K562 (cell line): Measurements from ENCODE around the gene TBL2. TPM values are rescaled to one million over a fixed set of nuclear protein-coding genes. Genes with fewer than 3 reads are reported as not detected.

ENCODE experiments used
- BCOR ChIP-seq: fragments of 450-650 bp; IDR thresholded peaks from 2 replicates; pipeline ENCODE4 v1.6.1; 2016
- C11orf30 ChIP-seq: fragments of 450-650 bp; IDR thresholded peaks from 2 replicates; pipeline ENCODE4 v1.6.1; 2016; ENCODE audit warnings: low read depth, mild to moderate bottlenecking
- GTF2F1 ChIP-seq: IDR thresholded peaks from 2 replicates; pipeline ENCODE4 v1.6.1; 2011; ENCODE audit warnings: low read depth, low read length, improper control_type of control experiment
- HMG20A ChIP-seq: fragments of 450-650 bp; formaldehyde crosslinking; conservative IDR thresholded peaks from 2 replicates; pipeline ENCODE4 v1.4.0; 2020; ENCODE audit warnings: mild to moderate bottlenecking, mixed read lengths
- HMG20B ChIP-seq: fragments of 250-450 bp; sonication (Bioruptor Pico); IDR thresholded peaks from 2 replicates; pipeline ENCODE4 v1.5.0; 2021; ENCODE audit warnings: mild to moderate bottlenecking
- LEF1 ChIP-seq: fragments of 450-650 bp; IDR thresholded peaks from 2 replicates; pipeline ENCODE4 v1.6.1; 2016; ENCODE audit warnings: mild to moderate bottlenecking
- NFIX ChIP-seq: fragments of 250-450 bp; sonication (Bioruptor Pico); IDR thresholded peaks from 2 replicates; pipeline ENCODE4 v1.4.0; 2020; ENCODE audit warnings: low read depth, mild to moderate bottlenecking, moderate library complexity
- SUPT5H ChIP-seq: fragments of 450-650 bp; IDR thresholded peaks from 2 replicates; pipeline ENCODE4 v1.6.1; 2016
- TCF7 ChIP-seq: sonication (generic); IDR thresholded peaks from 2 replicates; pipeline ENCODE4 v1.6.1; 2016; ENCODE audit warnings: antibody characterized with exemption, borderline replicate concordance
- XRCC3 ChIP-seq: fragments of 450-650 bp; IDR thresholded peaks from 2 replicates; pipeline ENCODE4 v1.6.1; 2017; ENCODE audit warnings: mild to moderate bottlenecking, moderate library complexity
- ZC3H8 ChIP-seq: fragments of 450-650 bp; IDR thresholded peaks from 2 replicates; pipeline ENCODE4 v1.6.1; 2017
- ZKSCAN1 ChIP-seq: fragments of 150-350 bp; IDR thresholded peaks from 2 replicates; pipeline ENCODE4 v1.6.1; 2016; ENCODE audit warnings: low read depth, low read length
- ZNF75A ChIP-seq: fragments of 450-650 bp; formaldehyde crosslinking; IDR thresholded peaks from 2 replicates; pipeline ENCODE4 v1.4.0; 2020; ENCODE audit warnings: mild to moderate bottlenecking
- polyA plus RNA-seq, 8 experiments: library from polyadenylated mRNA; depleted of rRNA in 4 of 8; stranded (reverse) in 5 of 8; unstranded in 3 of 8; fragments of >200 nt; fragmentation: Nextera tagmentation in 2 of 8; fragmentation: Illumina TruSeq in 1 of 8; extraction: Ambion mirVana in 2 of 8; extraction: Trizol in 1 of 8; gene quantifications; 2 replicates each; pipeline versions ENCODE4 v1.2.1 to v1.2.3, GENCODE V29; 2011 to 2014; ENCODE audit warnings: inconsistent platforms in 1 of 8, missing spikeins in 1 of 8
- total RNA-seq, 7 experiments: library from RNA; depleted of rRNA in 6 of 7; stranded (reverse); fragments of >200 nt in 6 of 7; fragmentation: Illumina TruSeq in 2 of 7; extraction: Trizol in 2 of 7; gene quantifications; 2 replicates each; pipeline versions ENCODE4 v1.2.1 to v1.2.3, GENCODE V29; 2011 to 2021; ENCODE audit warnings: low replicate concordance in 1 of 7
- TF ChIP-seq, protein P1 (sequence below): fragments of 250-450 bp; sonication (Bioruptor Pico); IDR thresholded peaks from 2 replicates; pipeline ENCODE4 v1.4.0; 2020; ENCODE audit warnings: mild to moderate bottlenecking, moderate library complexity
- TF ChIP-seq, protein P2 (sequence below): fragments of 200-600 bp; sonication (generic); IDR thresholded peaks from one replicate; pipeline ENCODE4 v1.6.1; 2012; ENCODE audit warnings: mild to moderate bottlenecking, low read depth, low read length, inconsistent platforms

Gene TBL2
- total and polyA plus RNA-seq, 9 of the 15 experiments (the other 6 are each of a cell fraction or from before 2014, with no cell fraction given), result 2.5 to 123 (median 49.2) TPM

DNA sequence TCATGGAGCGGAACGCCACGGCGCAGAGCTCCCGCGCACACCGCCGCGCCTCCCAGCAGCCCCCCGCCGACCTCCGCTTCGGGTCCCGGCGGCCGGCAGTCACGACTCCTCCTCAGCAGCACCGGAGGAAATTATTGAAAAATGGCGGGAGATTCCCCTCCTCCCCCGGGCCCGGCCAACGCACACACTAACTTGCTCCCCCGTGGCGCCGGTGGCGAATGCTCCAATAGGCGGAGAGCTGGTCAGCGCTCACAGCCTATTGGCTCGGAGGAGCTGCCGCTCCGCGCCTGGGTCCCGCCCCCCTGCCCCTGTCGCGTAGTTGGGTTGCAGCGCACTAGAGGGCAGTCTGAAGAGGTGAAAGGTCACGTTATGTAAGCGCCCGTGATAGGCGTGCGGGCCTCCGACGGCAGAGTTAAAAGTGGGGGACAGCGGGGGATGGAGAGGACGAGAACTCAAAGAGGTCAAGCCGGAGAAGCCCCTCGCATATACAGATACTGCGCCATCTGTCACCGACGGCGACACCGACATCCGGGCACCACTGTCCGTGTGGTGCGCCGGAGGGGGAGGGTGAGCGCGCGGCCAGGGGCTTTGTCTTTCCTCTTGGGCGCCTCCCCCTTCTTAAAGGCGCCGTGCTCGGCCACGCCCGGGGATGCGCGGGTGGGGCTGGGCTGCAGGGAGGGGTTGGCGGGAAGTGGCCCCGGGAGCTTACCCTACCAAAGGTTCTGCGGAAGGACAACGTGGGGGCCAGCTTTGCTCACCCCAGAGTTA is 56.1 kb downstream of the TBL2 start, which contains the start of gene BAZ1B (continued):
- TF ChIP-seq, protein P1, sequence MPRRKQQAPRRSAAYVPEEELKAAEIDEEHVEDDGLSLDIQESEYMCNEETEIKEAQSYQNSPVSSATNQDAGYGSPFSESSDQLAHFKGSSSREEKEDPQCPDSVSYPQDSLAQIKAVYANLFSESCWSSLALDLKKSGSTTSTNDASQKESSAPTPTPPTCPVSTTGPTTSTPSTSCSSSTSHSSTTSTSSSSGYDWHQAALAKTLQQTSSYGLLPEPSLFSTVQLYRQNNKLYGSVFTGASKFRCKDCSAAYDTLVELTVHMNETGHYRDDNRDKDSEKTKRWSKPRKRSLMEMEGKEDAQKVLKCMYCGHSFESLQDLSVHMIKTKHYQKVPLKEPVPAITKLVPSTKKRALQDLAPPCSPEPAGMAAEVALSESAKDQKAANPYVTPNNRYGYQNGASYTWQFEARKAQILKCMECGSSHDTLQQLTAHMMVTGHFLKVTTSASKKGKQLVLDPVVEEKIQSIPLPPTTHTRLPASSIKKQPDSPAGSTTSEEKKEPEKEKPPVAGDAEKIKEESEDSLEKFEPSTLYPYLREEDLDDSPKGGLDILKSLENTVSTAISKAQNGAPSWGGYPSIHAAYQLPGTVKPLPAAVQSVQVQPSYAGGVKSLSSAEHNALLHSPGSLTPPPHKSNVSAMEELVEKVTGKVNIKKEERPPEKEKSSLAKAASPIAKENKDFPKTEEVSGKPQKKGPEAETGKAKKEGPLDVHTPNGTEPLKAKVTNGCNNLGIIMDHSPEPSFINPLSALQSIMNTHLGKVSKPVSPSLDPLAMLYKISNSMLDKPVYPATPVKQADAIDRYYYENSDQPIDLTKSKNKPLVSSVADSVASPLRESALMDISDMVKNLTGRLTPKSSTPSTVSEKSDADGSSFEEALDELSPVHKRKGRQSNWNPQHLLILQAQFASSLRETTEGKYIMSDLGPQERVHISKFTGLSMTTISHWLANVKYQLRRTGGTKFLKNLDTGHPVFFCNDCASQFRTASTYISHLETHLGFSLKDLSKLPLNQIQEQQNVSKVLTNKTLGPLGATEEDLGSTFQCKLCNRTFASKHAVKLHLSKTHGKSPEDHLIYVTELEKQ (CRISPR knock-in tag), result no peak
- TF ChIP-seq BCOR (peak; percentile 15; the same call in 1 of the 2 replicates), ZC3H8 (no peak), HMG20A (CRISPR knock-in tag) (no peak), GTF2F1 (no peak), TCF7 (peak; percentile 38; the same call in 1 of the 2 replicates), ZNF75A (CRISPR knock-in tag) (no peak; the same call in 1 of the 2 replicates), LEF1 (peak; percentile 80), XRCC3 (no peak), HMG20B (no peak), SUPT5H (peak; percentile 88), ZKSCAN1 (peak; percentile 72), NFIX (CRISPR knock-in tag) (no peak), C11orf30 (peak; percentile 73)
- TF ChIP-seq, protein P2, sequence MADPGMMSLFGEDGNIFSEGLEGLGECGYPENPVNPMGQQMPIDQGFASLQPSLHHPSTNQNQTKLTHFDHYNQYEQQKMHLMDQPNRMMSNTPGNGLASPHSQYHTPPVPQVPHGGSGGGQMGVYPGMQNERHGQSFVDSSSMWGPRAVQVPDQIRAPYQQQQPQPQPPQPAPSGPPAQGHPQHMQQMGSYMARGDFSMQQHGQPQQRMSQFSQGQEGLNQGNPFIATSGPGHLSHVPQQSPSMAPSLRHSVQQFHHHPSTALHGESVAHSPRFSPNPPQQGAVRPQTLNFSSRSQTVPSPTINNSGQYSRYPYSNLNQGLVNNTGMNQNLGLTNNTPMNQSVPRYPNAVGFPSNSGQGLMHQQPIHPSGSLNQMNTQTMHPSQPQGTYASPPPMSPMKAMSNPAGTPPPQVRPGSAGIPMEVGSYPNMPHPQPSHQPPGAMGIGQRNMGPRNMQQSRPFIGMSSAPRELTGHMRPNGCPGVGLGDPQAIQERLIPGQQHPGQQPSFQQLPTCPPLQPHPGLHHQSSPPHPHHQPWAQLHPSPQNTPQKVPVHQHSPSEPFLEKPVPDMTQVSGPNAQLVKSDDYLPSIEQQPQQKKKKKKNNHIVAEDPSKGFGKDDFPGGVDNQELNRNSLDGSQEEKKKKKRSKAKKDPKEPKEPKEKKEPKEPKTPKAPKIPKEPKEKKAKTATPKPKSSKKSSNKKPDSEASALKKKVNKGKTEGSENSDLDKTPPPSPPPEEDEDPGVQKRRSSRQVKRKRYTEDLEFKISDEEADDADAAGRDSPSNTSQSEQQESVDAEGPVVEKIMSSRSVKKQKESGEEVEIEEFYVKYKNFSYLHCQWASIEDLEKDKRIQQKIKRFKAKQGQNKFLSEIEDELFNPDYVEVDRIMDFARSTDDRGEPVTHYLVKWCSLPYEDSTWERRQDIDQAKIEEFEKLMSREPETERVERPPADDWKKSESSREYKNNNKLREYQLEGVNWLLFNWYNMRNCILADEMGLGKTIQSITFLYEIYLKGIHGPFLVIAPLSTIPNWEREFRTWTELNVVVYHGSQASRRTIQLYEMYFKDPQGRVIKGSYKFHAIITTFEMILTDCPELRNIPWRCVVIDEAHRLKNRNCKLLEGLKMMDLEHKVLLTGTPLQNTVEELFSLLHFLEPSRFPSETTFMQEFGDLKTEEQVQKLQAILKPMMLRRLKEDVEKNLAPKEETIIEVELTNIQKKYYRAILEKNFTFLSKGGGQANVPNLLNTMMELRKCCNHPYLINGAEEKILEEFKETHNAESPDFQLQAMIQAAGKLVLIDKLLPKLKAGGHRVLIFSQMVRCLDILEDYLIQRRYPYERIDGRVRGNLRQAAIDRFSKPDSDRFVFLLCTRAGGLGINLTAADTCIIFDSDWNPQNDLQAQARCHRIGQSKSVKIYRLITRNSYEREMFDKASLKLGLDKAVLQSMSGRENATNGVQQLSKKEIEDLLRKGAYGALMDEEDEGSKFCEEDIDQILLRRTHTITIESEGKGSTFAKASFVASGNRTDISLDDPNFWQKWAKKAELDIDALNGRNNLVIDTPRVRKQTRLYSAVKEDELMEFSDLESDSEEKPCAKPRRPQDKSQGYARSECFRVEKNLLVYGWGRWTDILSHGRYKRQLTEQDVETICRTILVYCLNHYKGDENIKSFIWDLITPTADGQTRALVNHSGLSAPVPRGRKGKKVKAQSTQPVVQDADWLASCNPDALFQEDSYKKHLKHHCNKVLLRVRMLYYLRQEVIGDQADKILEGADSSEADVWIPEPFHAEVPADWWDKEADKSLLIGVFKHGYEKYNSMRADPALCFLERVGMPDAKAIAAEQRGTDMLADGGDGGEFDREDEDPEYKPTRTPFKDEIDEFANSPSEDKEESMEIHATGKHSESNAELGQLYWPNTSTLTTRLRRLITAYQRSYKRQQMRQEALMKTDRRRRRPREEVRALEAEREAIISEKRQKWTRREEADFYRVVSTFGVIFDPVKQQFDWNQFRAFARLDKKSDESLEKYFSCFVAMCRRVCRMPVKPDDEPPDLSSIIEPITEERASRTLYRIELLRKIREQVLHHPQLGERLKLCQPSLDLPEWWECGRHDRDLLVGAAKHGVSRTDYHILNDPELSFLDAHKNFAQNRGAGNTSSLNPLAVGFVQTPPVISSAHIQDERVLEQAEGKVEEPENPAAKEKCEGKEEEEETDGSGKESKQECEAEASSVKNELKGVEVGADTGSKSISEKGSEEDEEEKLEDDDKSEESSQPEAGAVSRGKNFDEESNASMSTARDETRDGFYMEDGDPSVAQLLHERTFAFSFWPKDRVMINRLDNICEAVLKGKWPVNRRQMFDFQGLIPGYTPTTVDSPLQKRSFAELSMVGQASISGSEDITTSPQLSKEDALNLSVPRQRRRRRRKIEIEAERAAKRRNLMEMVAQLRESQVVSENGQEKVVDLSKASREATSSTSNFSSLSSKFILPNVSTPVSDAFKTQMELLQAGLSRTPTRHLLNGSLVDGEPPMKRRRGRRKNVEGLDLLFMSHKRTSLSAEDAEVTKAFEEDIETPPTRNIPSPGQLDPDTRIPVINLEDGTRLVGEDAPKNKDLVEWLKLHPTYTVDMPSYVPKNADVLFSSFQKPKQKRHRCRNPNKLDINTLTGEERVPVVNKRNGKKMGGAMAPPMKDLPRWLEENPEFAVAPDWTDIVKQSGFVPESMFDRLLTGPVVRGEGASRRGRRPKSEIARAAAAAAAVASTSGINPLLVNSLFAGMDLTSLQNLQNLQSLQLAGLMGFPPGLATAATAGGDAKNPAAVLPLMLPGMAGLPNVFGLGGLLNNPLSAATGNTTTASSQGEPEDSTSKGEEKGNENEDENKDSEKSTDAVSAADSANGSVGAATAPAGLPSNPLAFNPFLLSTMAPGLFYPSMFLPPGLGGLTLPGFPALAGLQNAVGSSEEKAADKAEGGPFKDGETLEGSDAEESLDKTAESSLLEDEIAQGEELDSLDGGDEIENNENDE, result no peak
